Measurements from ENCODE around the gene CYTH4.
A peak's percentile ranks its signal among the peaks of the same experiment; 100 is the strongest.
"Not testable (repeated sequence)": the region's sequence is repeated elsewhere in the genome, so short reads cannot be mapped to it uniquely, and the experiment has no call there.

Gene CYTH4

DNA sequence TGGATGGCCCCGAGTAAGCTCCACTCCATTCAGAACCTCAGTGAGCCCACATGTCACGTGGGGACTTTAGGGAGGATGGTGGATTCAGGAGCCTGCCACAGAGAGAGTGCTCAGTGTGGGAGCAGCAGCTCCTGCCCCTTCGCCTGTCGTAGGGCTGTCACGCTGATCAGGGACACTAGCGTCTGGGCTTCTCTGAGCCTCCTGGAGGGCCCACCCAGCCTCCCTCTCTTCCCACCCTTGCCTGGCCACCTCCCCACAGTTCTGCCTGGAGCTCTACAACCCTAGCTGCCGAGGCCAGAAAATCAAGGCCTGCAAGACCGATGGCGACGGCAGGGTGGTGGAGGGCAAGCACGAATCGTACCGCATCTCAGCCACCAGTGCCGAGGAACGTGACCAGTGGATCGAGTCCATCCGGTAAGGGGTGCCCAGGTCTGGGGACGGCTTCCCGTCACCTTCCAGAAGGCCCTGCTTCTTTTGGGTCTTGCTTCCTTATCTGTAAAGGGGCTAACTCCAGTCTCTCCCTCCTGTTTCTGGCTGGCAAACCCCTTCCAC is 29.5 kb downstream of the CYTH4 start:
- no peak for DNase-seq

DNA sequence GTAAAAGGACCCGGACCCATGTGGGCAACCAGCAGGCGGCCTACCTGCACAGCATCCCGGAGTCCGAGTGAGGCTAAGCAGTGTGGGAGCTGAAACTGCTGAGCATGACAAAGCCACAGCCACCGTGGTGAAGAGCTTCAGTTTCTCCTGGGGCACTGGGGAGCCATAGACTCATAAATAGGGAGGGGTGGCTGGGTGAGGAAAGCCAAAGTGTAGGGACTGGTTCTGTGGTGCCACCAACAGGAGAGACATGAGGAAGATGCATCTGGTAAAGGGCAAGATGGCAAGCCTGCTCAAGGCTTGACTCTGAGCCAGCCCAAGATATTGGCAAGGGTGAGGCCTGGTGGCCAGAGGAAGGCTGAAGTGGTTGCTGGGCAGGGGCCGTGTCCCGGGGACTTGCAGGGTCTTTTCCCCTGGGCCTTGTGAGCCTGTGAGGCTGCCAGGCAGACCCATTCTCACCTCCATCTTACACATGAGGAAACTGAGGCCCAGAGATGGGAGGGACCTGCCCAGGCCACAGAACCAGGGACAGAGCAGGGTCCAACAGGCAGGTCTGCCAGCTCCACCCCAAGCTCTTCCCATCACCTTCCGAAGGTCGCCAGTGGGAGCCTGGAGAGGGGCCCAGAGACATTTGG is 30.4 kb downstream of the CYTH4 start:
- no peak for DNase-seq

DNA sequence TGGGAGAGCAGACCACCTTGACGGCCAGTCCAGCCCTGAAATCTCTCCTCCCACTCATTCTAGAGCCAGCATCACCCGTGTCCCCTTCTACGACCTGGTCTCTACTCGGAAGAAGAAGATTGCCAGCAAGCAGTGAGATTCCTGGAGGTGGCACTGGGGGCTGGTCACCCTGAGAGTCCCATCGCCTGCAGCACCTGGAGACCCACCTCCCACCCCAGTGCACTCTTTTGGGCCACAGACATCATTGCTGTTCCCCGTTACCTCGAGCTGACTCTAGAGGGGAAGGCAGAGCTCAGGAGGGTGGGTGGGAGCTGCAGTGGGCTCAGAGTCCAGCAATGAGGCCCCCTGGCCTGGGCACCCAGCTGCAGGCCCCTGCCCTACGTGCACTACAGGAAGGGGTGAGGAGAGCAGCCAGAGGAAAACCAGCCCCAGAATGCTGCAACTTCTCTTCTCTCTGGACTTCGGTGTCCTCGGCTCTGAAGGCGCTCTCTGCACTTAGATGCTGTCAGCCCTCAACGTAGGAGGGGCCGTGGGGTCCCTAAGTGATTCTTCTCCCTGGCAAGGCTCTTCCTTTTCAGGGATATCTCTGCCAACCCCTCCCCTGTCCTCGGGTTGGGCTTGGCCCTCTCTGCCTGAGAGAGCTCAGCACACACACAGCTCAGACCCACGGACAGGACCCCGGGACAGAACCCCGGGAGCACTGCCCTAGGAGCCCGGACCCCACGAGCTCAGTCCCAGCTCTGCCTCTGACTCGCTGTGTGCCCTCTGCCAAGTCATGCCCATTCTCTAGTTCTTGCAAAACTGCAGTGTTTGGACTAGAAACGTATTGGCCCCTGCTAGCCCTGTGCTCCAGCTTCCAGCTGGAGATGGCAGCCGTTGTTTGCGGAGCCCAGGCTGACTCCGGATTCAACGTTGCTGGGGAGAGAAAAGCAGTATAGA is 31.3 kb downstream of the CYTH4 start:
- DNase-seq = no peak

DNA sequence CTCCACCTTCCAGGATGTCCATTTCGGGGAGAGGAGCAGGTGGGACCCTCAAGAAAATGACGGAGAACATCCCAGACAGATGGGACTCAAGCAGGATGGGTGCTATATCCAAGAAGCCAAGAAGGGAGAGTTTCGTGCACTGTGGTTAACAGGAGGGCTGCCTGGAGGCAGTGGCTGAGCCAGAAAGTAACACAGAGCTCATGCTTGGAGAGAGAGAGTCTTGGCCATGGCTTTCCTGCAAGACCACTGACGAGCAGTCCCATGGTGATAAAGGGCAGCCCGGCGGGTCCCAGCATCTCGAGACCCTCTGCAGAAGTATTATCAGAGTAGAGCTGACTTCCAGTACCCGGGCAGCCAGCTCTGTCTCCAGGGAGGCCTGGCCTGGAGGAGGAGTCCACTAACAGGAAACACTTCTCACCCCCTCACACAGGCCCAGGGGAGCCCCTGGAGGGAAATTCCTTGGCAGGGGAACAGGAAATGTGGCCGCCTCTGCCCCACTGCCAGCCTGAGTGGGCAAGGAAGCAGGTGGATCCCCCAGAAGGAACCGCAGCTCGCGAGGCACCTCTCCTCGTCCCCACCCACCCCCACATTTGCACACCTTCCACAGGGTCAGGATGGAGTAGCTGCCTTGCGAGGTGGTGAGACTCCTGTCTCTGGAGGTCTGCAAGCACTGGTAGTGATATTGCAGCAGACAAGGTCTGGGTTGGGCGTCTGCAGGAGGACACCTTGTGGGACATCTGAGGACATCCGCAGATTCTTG is 32.2 kb downstream of the CYTH4 start:
- no peak for DNase-seq

DNA sequence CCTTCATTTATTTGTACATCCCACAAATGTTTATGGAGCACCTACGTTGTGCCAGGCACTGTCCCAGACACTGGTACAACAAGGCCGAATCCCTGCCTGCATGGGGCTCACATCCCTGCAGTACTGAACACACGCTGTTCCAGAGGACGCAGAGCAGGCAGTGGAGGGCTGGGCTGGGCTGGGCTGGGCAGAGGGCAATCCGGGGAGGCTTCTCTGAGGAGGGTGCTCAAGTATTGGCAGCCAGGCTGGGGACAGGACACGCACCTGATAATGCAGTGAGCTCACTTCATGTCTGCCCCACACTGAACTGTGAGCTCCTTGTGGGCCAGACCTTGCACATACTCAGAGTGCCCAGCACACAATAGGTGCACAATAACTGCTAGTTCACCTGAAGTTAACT is 34.1 kb downstream of the CYTH4 start:
- no peak for DNase-seq

DNA sequence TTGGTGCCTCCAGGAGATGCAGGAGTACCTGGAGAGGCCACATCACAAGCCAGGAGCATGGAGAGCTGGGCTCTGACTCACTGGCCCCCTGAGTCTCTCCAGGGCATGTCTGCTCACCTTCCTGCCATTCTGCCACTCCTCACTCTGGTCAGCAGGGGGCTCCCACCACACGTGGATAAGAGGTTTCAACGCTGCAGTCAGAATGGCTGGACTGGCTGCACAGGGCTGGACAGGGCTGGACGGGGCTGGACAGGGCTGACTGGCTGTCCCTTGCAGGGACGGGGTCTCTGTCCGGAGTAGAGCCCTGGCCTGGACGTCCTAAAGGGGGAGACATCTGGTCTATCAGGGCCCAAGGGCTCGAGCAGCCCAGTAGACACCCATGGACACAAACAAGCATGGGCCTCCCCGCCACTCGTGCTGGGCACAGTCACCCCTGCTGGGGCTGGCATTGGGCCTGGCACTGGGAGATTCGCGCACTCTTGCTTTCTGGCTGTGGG is 34.6 kb downstream of the CYTH4 start:
- peak; percentile 78 for DNase-seq

DNA sequence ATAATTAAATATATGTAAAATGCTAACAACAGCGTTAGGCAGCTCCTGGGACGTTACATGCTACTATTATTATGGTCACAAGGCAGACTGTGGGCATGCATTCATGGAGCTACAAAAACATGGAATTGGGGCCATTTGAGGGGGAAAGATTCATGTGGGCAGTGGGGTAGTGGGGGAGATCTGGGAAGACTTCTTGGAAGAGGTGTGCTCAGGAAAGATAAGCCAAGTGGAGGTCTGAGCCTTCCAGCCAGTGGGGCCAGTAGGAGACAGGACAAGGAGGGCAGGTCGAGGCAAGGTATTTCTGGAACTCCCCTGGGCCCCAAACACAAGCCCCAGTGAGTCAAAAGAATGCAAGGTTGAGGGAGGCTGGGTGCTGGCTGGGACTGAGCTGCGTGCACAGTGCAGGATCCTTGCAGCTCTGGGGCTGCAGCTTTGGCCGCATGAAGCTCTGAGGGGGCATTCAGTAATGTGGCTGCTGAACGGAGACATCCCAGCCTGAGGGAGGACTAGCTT is 35.4 kb downstream of the CYTH4 start:
- DNase-seq = no peak

DNA sequence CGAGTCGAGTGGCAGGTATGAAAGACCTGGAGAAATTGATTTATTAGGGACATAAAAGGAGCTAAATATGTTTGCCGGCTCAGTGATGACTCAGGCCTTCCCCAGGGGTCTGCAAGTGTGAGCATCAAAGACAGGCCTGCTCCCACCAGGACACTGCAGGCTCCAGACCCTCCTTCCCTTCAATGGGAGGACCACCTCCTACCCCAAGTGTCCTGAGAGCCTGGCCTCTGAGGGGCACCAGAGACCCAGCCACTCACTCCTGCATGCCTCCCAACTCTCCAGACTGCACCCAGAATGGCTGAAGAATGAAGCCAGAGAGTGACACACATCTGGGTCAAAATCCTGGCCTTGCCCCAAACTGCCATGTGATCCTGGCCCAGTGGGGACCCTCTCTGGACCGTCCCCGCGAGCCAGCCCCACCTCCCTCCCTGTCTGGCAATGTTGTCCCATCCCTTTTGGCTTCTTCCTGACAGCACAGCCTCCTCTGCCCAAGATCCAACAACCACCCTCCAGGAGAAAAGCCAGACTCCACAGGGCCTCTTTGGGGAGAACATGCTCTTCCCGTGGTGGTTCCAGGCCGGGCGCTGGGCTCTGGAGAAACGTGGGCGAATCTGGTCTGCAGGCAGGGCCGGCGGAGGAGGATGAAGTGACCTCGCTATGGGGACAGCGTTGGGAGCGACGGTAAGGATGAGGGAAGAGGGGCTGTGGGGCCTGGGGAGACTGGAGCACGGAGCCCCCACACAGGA is 36.2 kb downstream of the CYTH4 start:
- DNase-seq = no peak

DNA sequence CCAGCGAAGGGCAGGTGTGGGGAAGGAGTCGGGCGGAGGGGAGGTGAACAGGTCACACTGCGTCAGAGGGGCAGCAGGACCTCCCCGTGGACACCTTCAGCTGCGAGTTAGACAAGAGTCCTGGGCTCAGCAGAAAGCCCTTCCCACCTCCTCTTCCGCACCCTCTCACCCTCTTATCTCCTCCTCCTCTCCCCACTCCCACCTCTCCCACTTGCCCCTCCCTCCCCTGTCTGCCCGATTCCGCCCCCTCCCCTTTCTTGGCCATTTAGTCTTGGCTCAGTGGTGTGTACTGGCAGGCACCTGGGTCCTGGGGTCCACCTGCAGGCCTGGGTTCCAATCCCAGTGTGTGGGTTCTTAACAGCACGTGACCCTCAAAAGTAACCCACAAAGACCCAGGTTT is 37.2 kb downstream of the CYTH4 start:
- DNase-seq = no peak

DNA sequence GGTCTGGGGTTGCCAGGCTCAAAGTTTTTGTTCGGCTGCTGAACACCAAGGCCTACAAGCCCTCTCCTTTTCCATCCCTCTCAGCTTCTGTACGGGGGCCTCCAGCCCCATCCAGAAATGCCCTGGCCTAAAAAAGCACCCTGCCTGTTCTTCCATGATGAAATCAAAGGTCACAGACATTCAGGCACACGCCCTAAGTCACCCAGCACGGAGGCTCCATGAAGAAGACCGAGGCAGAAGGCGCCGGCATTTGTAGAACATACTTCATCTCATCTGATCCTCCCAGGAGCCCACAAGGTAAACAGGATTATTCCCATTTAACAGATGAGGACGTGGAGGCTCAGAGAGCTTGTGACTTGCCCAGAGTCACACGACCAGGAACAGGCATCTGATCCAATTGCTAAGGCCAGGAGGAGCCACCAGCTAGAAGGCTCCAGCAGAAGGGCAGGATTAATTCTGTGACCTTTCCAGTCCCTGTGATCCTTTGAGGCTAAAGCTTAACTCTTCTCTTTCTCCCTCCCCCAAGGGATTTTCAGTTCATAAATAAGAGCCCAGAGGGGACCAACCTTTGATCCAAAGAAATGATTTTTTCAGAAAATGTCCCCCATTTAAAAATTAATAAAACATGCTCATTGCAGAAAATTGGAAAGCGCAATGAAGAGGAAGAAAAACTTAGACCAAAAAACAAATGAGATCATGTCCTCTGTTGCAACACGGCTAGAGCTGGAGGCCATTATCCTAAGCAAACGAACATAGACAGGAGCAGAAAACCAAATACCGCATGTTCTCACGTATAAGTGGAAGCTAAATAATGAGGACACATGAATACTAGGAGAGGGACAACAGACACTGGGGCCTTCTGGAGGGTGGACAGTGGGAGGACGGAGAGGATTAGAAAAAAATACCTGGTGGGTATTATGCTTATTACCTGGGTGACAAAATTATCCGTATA is 38.7 kb downstream of the CYTH4 start:
- no peak for DNase-seq

DNA sequence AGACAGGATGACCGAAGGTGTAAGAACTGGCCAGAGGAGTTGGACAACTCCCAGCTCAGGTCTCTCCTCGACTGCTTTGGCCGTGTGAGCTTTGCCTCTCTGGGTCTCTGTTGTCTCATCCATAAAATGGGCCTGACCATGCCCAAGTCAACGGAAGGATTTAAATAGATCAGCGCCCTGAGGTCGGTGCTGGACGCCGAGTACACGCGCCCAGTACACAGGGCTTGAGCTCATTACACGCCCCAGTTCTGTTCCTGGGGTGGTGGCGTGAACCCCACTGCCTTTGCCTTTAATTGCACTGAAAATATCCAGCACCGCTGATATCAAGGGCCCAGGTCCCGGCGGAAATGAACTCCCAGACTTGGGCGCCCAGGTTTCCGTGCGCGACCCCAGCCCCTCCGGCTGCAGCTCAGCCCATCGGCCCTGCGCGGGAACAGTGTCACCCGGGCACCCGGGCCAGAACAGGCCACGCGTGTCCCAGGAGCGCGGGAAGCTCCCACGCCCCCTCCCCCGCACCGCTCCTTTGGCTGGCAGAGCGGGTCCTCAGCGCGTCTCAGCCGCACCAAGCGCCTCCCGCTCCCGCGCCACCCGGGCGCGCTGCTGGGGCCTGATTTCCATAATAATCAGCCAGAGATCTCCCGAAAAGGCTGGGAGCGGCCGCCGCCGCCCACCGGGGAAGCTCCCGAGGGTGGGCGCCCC is 42.2 kb downstream of the CYTH4 start:
- no peak for DNase-seq

DNA sequence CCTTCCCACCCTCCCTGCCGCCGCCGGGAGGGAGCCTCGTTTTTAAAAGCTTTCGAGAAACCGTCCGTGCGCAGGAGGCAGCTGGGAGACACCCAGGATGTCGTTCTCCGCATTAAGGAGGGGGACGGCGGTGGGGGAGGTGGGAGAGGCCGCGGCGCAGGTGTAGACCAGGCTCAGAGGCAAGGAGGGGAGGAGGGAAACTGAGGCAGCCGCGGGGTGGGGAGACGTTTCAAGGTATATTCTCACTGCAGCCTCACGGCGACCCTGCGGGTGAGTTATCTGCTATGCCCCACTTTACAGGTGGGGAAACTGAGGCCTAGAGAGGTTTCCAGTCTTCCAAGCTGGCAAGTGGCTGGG is 42.7 kb downstream of the CYTH4 start:
- no peak for DNase-seq

DNA sequence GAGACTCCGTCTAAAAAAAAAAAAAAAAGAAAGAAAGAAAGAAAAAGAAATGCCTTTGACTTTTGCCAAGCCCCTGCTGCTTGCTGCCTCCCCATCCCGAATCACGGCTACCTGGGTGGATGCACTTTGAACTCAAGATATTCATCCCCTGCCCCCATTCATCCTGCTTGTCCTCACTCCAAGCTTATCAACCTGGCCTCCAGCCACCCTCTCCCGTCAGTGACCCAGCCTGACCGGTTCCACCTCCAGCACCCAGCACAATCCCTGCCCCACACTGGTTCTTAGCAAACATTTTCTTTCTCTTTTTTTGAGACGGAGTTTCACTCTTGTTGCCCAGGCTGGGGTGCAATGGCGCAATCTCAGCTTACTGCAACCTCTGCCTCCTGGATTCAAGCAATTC is 44.4 kb downstream of the CYTH4 start:
- DNase-seq = no peak

DNA sequence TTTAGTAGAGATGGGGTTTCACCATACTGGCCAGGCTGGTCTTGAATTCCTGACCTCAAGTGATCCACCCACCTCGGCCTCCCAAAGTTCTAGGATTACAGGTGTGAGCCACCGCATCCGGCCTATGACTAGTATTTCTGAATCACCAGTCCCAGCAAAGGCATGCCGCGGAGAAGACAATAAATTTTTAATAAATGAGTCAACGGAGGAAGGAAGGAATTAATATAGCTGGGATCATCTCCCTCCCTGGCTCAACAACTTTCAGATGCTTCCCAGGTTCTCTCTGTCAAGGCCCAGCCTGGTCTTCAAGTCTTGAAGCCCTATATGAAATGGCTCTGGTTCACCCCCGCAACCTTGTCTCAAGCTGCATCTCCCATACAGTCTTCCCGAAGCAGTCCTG is 45.7 kb downstream of the CYTH4 start:
- DNase-seq = no peak

DNA sequence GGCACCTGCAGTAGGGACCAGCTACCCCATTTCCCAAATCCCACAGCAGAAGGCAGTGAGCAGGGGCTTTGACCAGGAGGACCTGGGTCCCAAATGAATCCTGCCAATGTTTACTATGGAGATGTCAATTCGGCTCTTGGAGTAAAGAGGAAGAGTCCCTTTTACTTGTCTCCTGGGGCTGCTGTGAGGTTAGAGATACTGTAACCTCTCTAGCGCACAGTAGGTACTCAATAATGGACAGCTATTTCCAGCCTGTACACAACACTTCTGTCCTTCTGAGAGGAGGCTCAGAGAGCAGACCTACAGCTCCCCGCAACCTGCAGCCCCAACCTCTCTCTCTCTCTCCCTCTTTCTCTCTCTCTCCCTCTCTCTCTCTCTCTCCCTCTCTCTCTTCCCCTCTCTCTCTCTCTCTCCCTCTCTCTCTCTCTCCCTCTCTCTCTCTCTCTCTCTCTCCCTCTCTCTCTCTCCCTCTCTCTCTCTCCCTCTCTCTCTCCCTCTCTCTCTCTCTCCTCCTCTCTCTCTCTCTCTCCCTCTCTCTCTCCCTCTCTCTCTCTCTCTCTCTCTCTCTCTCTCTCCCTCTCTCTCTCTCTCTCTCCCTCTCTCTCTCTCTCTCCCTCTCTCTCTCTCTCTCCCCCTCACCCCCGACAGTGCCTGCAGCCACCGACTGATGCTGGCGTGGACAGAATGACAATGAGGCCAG is 46.4 kb downstream of the CYTH4 start:
- DNase-seq = not testable (repeated sequence)

DNA sequence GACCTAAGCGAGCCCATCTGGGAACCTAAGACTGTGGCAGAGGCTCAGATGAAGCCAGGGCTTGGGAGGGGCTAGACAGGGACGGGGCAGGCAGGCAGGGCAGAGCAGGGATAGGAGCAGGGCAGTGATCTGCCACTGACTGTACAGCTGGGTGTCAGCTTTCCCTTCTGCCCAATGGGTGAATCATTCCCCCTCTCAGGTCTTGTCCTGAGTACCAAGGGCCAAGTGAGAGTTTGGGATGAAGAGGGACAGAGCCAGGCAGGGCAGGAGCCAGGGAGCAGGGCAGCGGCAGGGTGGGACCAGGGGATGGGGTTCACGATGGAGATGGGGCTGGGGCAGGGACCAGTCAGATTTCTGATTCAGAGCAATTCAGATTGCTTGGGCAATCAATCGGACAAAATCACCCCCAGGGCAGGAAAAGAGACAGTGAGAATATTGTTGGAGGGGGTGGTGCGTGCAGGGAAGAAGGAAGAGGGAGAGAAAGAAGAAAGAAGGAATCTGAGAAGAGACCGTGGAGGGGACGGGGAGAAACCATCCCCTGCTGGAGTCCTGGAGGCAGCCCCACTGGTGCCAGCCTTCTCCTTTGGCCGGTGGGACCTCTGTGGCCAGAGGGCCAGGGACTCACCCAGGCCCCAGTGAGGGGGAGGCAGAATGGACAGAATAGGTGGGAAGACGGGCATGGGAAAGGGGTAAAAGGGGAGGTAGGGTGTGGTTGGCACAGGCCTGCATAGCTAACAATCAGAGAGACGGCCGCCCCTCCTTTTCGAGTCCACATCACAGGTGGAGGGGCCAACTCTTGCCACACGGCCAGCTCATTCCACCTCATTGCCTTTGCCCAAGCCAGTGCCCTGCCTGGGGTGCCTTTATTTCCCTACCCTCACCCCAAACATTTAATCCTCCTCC is 47.2 kb downstream of the CYTH4 start:
- no peak for DNase-seq

DNA sequence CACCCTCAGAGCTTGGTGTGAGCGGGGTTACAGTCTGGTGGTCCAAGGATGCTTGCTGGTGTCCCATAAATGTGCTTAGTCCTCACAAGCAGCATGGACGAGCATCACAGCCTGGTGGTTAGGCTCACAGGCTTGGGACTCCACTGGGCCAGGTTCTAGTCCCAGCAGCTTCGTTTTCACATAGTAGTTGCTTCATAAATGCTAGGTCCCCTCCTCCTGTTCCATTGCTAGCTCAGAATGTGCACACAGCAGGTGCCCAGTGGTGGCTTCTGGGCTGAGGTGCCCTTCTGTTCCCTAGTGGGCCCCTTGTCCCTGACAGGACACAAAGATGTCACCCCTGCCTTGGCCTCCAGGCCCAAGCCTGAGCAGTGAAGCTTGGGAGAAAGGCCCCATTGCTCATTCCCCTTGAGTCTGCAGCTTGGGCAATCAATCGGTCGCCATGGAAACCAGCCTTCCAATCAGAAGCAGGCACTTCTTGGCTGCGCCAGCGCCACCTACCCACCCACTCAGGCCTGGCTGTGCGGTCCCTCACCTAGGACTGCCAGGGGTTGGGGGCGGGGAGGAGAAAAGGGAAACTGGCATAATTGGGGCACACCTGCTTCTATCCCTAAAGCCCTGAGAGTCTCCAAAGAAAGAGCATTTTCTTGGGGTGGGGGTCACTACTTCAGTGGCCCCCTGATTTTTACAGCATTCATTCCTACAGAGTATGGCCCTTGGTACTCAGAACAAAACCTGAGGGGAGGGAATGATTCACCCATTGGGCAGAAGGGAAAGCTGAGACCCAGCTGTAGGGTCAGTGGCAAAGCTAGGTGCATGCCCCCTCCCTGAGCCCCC is 48.1 kb downstream of the CYTH4 start:
- DNase-seq = peak; percentile 26

DNA sequence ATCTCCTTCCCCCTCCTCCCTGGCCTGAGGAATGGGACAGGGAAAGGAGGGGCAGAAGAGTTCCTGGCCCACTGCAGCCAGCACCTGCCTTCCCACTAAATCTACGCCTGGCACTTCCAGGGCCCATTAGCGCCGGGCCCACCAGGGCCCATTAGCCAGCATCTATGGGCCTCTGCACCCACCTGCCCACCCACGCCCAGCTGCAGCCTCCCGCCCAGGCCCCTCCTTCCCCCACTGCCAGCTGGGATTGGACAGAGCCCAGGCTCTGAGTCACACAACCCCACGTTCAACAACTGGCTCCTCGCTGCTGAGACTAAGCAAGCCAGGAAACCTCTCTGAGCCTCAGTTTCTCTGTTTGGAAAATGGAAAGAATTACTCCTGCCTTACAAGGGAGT is 48.7 kb downstream of the CYTH4 start:
- no peak for DNase-seq
